GM21528 (cell line): ENCODE data around the gene PRSS56.
"Not testable (repeated sequence)": the region's sequence is repeated elsewhere in the genome, so short reads cannot be mapped to it uniquely, and the experiment has no call there.

Experiments
- ATAC-seq: cut with Tn5 transposase; IDR thresholded peaks from one replicate; pipeline ENCODE4 v1.9.1; 2021; ENCODE audit warnings: mild to moderate bottlenecking, moderate library complexity; ENCODE audit not compliant: unreplicated experiment, low FRiP score

The PRSS56 gene

DNA sequence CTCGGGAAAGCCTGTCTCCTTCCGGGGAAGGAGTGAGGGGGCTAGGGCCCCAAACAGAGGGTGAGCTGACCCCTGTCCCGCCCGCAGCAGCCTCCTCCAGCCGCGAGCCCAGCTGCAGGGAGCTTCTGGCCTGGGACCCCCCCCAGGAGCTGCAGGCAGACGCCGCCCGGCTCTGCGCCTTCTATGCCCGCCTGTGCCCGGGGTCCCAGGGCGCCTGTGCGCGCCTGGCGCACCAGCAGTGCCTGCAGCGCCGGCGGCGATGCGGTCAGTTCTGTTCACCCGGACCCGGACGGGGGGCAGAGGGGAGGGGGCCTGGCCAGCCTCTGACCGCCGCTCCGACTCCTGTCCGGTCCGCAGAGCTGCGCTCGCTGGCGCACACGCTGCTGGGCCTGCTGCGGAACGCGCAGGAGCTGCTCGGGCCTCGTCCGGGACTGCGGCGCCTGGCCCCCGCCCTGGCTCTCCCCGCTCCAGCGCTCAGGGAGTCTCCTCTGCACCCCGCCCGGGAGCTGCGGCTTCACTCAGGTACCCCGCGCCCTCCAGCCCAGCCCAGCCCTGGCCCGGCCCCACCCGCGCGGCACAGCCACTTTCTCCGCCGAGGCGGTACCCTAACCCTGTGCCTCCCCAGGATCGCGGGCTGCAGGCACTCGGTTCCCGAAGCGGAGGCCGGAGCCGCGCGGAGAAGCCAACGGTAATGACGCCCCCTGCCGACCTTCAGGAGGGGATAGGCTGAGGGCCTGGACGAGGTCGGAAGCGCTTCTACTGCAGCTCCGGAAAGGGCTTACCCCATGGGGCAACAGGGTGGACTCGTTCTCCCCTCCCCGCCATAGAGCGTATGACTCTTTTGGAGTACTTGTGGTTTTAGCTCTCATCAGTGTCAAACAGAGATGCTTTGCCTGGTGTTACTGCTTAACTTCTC is 3.8 kb downstream of the PRSS56 start:
- no peak for ATAC-seq

DNA sequence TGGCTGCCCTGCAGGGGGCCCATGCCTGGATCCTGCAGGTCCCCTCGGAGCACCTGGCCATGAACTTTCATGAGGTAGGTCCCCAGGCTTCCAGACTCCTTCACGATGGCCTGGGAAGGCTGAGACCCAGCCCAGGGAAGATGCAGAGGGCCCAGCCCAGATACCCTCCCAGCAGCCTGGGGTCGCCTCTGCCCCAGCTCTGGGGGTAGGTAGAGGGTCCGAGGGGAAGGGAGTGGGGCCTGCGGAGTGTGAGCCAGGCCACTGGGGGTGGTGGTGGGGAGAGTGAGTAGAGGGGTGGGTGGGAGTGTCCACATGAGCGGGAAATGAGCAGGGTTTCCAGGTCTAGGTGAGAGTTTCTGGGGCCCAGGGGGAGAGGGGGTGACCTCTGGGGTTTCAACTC is 4.6 kb downstream of the PRSS56 start:
- no peak for ATAC-seq

DNA sequence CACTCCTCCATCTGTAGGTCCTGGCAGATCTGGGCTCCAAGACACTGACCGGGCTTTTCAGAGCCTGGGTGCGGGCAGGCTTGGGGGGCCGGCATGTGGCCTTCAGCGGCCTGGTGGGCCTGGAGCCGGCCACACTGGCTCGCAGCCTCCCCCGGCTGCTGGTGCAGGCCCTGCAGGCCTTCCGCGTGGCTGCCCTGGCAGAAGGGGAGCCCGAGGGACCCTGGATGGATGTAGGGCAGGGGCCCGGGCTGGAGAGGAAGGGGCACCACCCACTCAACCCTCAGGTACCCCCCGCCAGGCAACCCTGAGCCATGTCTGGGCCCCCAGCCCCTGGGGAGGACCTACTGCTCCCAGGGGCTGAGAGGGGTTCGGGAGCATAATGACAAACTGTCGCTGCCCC is 5.0 kb downstream of the PRSS56 start:
- ATAC-seq = no peak

DNA sequence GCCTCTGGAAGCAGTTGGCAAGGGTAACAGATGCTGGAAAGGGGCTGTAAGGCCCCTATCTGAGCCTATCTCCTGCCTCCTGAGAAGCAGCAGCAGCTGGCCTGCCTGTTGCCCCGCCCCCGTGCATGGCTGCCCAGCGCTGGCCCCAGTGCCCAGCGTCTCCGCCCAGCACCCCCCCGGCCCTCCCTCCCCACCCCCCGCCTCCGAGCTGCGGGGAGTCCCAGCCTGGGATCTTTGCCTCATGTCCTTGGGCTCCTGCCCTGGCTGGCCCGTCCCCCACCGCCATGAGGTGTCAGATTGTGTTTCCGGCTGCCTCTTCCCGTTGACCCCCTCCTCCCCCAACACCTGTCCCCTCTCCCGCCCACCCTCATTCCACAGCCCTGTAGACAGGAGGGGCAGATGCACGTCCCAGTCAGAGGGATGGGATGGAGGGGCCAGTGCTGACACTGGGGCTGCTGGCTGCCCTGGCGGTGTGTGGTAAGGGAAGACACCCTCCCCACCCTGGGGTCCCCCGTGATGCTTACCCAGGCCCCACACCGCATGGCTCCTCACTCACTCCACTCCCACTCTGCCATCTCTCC is 5.7 kb downstream of the PRSS56 start, which contains the start of gene CHRND:
CHRND (plus strand) TSS at position 370 of the 581 bp plus-strand sequence; CDS start at position 426, 56 bp downstream.
- ATAC-seq = no peak

DNA sequence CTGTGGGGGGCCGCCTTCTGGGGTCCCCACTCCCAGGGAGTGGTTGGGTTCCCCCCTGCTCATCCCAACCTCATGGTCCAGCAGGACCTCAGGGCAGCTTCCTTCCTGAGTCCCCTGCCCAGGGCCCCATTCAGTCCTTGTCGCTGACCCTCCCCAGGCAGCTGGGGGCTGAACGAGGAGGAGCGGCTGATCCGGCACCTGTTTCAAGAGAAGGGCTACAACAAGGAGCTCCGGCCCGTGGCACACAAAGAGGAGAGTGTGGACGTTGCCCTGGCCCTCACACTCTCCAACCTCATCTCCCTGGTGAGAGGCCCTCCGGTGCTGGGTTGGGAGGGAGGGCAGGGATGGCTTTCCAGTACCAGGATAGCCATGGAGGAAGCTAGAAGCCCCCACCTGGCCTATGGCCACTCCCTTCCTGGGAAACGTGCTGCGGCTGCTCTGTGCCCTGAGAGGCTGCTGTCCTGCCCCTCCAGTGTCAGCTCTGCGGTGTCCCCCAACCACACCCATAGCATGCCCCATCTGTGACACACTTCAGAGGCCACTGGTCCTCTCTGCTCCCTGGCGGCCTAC is 6.3 kb downstream of the PRSS56 start:
- no peak for ATAC-seq

DNA sequence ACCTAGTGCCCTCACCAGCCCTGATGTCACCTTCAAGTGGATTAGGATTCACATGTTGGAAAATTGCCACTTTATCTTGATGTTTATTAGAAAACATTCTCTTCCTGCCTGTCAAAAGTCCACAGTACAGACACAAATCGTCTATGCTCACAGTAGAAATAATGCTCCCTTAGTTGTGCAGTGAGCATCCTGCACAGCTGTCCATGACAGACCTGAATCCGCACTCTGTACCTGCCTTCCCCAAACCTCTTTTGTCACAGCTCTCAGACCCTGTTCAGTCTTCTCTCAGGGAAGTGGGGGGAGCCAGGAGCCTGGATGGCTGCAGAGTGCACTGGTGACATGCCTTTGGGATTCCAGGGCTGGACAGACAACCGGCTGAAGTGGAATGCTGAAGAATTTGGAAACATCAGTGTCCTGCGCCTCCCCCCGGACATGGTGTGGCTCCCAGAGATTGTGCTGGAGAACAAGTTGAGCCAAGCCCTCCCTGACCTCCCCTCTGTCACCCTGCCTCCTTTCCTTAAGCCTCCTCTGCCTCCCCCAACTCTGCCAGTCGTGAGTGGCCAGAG is 7.8 kb downstream of the PRSS56 start:
- ATAC-seq = no peak

DNA sequence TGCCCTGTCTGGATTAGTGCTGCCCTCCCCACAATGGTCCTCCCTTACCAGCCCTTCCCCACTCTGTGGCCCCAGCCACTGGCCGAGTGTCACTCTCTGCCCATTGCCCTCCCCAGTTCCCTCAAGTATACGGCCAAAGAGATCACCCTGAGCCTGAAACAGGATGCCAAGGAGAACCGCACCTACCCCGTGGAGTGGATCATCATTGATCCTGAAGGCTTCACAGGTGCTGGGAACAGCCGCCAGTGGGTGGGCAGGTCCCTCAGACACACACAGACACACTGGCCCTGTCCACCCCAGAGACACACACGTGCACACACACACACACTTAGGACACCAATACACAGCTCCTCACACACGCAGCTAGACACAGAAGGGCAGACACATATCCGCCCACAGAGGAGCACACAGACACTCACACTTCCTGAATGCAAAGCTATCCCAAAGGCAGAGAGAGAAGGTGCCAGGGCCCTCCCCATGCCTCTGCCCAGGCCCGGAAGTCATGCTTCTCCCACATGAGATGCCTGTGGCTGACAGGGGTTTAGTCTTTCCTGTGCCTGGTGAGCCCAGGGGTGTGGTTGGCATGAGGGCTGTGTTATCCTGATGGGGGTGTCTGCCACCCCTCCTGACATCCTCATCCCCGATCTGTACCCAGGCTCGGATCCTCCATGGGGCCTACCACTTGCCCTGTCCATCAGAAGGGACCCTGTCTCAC is 8.7 kb downstream of the PRSS56 start:
- ATAC-seq = no peak

DNA sequence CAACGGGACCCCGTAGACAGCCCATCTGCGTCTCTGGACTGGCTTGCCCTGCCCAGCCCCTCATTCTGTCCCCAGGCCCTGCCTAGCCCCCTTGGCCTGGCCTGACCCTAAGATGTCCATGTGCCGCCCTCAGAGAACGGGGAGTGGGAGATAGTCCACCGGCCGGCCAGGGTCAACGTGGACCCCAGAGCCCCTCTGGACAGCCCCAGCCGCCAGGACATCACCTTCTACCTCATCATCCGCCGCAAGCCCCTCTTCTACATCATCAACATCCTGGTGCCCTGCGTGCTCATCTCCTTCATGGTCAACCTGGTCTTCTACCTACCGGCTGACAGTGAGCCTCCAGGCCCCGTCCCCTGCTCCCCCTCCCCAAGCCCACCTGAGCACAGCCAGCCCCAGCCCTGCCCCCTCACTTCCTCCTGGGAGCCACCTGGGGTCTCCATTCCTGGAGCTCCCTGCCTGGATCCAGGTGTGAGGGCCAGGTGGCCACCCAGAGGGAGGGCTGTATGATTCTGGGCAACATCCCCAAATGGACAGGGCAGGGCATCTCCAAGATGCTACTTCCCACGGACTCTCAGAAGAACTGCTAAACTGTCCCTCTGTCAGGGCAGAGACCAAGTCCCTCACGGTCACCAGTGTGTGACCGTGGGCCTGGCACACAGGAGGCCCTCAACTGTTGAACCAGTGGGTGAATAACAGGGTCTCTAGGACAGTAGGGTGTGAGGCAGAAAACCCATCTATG is 9.8 kb downstream of the PRSS56 start:
- ATAC-seq = no peak

DNA sequence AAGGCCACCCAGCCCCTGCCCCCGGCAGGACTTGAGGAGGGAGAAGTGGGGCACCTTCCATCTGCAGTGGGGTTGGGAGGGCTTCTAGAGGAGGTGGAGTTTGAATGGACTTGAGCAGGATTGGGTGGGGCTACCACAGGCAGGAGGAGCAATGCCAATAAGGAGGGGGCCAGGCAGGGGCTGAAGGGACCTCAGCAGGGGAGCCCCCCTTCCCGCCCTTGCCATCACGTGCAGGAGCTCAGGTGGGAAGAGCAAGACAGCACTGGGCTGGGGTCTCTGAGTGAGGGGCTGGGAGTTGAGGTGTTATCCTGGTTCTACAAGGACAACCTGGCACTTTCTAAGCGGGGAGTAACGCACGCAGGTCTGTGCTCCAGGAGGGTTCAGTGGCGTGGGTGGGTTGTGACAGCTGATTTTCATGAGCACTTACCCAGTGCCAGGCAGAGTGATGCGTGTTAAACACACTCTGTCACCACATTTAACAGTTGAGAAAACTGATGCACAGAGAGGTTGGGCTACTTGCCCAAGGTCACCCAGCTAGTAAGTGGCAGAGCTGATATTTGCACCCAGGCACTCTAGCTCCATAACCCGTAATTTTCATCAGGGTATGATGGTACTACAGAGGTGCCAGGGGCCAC is 10.6 kb downstream of the PRSS56 start:
- no peak for ATAC-seq

DNA sequence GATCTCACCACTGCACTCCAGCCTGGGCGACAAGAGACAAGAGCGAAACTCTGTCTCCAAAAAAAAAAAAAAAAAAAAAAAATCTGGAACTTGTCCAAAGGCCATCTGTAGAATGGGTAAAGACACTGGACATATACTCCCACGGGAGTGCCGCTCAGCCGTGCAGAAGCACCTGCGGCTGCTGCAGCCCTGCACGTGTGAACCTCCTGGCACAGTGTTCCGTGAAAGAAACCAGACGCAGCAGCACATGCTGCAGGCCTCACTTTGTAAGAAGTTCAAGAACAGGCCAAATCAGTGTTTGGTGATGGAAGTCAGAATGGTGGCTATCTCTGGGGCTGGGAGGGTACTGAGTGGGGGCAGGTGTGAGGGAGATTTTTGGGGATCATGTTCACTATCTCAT is 12.2 kb downstream of the PRSS56 start:
- no peak for ATAC-seq

DNA sequence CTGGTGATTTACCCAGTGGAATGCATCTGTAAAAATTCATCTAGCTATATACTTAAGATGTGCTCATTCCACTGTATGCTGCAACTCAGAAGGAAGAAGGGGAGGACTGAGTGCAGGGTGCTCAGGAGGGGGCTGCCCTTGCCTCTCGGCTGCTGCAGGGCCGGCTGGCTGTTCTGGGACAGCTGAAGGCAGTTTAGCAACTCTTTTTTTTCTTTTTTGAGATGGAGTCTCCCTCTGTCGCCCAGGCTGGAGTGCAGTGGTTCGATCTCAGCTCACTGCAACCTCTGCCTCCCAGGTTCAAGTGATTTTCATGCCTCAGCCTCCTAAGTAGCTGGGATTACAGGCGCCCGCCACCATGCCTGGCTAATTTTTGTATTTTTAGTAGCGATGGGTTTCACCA is 12.6 kb downstream of the PRSS56 start:
- ATAC-seq = not testable (repeated sequence)

DNA sequence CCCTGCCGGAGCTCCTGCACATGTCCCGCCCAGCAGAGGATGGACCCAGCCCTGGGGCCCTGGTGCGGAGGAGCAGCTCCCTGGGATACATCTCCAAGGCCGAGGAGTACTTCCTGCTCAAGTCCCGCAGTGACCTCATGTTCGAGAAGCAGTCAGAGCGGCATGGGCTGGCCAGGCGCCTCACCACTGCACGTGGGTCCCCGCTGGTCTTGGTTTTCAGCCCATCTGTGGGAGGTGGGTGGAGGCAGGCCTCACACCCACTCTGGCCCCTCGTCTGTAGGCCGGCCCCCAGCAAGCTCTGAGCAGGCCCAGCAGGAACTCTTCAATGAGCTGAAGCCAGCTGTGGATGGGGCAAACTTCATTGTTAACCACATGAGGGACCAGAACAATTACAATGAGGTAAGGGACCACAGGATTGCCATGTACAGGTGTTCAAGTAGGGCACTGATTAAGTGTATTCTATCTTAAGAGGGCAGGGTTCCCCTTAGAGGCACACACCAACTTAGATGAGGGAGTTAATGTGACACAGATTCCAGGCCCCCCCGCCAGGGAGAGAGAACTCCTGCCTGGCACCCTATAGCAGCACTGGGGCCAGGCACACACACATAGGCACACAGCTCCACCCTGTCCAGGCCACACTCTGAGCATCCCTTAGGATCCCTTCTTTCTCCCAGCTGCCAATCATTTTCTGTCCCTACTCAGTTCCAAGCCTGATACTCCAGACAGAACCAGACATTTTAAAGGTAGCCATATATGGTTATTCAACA is 13.9 kb downstream of the PRSS56 start:
- ATAC-seq = no peak

DNA sequence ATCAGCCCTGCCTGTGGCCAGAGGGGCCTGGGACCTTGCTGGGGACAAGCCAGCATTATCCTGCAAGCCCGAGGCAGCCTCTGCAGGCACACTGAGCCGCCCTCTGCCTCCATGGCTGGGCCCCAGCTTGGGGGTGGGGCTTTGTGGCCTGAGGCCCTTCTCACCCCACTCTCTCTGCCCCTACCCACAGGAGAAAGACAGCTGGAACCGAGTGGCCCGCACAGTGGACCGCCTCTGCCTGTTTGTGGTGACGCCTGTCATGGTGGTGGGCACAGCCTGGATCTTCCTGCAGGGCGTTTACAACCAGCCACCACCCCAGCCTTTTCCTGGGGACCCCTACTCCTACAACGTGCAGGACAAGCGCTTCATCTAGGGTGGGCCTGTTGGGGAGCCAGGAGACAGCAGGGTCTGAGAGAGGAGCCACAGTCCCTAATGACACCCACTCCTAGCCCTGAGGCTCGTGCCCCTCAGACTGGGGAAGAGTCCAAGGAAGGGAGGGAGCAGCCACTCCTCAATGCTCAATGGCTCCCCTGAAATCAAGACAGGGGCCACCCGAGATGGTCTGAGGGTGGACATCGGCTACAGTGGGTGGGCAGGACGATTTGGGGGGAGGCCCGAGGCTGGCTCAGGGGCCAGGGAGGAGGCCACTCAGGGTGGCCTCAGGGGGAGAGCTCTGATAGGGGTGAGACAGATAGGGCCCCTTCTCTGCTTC is 14.9 kb downstream of the PRSS56 start:
- ATAC-seq = no peak

DNA sequence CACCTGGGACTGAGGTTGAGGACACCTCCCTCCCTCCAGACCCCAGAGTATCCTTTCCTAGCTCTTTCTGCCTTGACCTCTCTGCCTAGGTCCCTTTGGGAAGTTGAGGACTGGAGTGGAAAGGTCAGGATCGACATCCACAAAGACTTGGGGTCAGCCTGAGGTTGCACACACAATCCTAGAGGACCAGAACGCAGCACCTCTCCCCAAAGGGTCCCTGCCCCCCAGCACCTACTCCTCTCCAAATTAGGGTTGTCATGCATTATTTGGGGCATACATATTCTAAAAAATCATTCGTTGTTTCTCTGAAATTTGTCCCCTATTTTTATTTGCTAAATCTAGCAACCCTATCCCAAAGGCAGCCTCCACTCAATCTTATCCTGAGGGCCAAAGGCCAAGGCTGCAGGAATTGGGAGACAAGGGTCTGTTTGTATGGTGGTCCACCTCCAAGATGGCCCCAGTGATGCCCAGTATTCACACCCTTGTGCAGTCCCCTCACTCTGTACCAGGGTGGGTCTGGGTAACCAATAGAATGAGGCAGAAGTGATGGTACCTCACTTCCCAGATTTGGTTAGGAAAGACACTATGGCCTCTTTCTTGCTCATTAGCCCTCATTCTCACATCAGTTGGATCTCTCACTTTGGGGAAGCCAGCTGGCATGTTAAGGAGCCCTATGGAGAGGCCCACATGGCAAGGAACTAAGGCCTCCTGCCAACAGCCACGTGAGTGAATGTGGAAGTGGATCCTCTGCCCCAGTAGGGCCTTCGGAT is 15.8 kb downstream of the PRSS56 start:
- ATAC-seq = no peak

DNA sequence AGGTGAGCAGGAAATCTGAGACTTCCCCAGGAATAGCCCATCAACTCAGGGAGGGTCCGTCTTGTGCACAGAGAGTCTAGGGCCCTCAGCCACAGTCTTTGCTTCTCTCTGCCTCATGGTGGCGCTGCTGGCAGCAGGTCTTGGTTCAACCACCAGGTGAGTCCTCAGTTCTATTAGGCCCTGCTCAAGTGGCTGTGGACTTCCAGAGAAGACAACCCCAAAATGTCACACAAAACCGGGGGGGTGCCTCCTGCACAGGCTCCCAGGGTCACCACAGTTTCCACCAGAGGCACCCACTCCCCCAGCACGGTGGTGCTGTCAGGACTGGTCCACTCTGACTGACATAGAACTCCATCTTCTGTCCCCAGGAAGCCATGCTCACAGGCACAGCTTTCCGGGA is 16.9 kb downstream of the PRSS56 start:
- ATAC-seq = no peak

DNA sequence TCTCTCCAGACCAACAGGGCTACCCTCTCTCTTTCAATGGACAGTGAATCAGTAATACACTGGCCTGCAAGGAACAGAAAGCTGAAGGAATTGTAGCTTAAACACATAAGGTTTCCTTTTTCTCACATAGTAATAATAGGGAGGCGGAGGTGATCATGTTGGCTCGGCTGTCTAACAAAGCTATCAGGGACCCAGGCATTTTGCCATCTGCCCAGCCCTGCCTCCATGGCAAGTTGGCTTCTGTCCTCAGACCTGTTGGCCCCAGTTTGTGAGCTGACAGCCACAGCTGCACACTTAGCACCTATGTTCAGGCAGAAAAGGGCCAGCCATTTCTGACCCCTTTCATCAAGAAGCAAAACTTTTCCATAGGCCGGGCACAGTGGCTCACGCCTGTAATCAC is 17.3 kb downstream of the PRSS56 start:
- ATAC-seq = no peak

DNA sequence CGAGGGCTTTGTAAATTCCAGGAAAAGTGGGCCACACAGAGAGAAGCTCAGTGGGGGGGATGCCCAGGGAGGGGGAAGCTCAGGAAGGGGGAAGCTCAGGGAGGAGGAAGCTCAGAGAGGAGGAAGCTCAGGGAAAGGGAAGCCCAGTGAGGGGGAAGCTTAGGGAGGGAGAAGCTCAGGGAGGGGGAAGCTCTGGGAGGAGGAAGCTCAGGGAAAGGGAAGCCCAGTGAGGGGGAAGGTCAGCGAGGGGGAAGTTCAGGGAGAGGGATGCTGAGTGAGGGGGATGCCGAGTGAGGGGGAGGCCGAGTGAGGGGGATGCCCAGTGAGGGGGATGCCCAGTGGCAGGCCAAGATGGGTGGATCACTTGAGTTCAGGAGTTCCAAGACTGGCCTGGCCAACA is 18.5 kb downstream of the PRSS56 start:
- no peak for ATAC-seq
